GM10847 (cell line): ENCODE data around the gene PPP5C.

ENCODE experiments used
- POLR2A ChIP-seq: IDR thresholded peaks from 2 replicates; pipeline ENCODE4 v1.6.1; 2011; ENCODE audit not compliant: insufficient read length; ENCODE audit errors: extremely low read depth

Gene PPP5C

DNA sequence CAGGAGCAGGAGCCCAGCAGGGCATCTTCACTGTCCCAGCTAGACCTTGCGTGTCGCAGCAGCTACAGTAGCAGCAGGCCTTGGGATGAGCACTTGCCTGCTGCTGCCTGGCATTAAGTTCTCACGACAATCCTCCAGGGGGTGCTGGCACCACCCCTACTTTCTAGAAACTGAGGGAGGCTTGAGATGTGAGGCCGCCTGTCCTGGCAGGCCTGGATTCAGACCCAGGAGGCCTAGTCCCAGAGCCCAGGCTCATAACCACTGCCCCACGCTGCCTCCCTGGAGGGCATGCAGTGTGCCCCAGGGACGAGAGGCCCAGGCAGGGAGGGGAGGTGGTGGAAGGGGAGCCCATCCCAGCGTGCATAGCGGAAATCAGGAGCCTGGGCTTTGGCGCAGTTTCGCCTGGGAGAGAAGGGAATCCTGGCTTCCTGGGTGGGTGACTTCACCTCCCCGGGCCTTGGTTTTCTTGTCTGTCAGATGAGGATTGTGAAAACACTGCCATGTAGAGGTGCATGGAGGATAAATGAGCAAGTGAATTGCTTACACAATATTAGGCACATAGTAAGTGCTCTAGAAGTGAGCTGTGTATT is 26.1 kb downstream of the PPP5C start:
- no peak for TF ChIP-seq POLR2A

DNA sequence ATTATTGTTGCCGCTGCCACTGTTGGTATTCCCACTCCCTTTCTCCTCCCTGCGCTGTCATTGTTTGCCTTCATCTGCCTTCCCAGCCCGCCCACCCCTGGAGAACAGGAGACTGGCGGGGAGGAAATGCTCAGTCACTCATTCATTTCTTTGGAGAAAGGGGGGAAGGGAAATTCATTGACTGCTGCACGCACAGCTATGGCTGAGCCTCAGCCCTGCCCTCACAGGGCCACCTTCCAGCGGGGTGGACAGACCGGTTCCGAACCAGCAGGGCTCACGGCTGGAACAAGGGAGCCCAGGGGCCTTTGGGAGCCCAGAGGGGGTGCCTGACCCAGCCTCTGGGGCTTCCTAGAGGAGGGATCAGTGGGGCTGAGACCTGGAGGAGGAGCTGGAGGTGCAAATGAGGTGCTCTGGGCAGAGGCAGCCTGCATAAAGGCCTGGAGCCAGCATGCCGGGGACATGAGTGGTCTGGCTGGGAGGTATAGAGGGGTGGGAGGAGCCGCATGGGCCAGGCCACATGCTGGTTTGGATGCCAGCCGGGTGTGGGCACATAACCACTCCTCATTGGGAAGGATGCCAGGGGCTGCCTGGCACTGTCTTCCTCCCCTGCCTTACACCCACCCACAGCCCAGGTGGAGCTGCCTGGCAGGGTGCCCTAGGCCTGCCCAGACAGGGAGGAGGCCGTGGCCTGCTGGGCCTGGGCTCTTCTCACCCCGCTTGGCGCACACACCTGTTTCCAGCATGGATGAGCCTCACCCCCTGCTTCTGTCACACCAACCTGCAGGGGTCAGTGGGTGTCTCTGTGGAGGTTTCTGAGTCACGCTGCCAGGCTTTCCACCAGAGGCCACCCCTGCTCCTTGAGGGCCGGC is 26.8 kb downstream of the PPP5C start:
- TF ChIP-seq POLR2A, result no peak

DNA sequence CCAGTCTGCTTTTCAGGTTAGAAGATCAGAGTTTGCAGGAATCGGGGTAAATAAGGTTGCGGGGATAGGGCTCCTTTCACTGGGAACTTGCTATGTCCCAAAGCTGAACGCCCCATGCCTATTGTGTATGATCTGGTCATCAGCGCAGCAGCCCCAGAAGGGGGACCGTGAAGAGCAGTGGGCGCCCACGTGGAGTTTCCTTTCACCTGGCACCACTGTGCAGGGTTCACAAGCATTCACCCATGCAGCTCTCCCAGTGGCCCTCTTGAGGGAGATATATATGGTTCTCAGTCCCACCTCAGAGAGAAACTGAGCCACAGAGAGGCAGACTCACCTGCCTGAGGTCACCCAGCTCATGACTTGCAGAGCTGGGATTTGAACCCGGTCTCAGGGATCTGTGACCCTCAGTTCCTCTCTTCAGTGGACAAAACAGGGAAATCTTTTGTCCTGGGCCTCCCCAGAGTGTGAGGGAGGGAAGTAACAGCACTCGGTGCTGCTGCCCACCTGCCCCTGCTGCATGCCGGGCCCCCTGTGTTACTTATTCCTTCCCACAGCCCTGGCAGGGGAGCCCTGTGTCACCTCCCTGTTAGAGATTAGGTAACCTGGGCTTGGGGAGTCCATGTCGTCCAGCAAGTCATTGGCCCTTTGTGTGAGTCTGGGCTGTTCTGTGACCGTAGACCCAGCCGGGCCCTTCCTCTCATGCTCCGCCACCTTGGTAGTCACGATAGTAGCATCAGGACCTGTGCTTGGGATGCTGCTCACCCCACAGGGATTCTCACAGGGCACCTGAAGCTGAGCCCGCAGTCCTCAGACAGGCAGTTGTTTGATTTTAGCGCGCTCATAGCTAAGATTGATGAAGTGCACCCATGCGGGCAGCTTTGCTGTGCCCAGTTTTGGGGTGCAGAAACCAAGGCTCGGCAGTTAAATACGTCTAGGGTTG is 27.9 kb downstream of the PPP5C start:
- no peak for TF ChIP-seq POLR2A

DNA sequence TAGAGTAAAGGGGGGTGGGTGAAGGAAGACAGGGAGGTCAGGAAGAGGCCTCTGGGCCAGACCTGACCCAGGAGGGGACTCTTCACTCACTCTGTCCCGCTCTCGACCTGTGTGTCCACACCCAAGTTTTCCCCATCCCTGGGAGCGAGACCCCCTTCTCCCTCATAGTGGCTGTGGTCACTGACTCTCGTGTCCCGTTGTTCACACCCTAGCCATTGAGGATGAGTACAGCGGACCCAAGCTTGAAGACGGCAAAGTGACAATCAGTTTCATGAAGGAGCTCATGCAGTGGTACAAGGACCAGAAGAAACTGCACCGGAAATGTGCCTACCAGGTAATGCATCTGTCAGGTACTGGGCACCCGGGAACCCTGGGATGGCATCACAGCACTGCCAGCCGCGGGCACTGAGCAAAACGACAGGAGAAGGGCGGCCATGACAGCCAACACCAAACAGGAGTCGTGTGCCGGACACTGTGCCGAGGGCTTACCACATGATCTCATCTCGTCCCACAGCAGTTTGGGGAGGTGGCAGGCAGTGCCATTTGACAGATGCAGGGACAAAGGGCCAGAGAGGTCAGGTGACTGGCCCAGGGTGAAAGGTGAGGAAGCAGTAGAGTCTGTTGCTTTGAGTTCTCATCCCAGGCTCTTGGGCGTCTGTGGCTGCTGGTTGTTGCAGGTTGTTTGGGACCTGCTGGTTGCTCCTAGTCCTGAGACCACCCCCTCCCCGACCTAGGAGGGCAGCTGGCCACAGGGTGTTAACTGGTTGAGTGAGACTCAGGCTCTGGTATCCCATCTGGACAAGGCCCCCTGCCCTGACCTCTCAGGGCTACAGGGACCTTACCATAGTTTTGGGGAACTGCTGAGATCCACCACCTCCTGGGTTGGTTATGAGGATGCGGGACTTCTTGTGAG is 29.6 kb downstream of the PPP5C start:
- TF ChIP-seq POLR2A, result no peak

DNA sequence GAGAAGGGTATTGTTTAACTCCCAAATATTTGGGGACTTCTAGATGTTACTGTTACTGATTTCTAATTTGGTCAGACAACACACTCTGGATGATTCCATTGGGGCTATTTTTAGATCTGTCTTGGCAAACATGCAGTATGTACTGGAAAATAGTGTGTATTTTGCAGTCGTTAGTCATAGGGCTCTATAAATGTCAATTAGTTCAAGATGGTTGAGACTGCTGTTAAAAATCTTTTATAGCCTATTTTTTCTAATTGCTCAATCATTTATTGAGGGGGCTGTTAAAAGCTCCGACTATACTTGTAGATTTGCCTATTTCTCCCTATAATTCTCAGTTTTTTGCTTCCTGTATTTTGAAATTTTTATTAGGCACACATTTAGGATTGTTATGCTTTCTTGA is 31.4 kb downstream of the PPP5C start:
- no peak for TF ChIP-seq POLR2A

DNA sequence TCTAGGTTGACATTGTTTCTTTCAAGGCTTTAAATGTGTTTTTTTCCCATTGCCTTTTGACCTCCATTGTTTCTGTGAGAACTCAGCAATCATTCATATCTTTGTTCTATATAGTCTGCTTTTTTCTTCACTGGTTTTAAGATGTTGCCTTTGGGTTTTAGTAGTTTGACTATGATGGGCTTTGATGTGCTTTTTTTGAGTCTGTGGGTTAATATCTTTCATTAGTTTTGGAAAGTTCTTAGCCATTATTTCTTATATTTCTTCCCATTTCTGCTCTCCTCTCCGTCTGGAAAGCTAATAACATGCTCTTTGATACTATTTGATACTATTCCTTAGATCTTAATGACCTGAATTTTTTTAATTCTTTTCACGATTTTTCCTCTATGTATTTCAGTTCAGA is 33.8 kb downstream of the PPP5C start:
- TF ChIP-seq POLR2A, result no peak

DNA sequence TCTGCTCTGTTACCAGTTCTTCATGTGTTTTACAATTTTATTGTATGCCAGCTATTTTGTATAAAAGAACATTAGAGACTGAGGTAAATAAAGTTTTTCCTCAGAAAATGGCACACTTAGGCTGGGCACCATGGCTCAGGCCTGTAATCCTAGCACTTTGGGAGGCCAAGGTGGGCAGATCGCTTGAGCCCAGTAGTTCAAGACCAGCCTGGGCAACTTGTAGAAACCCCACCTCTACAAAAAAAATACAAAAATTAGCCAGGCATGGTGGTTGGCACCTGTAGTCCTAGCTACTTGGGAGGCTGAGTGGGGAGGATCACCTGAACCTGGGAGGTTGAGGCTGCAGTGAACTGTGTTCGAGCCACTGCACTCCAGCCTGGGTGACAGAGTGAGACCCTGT is 34.5 kb downstream of the PPP5C start:
- no peak for TF ChIP-seq POLR2A

DNA sequence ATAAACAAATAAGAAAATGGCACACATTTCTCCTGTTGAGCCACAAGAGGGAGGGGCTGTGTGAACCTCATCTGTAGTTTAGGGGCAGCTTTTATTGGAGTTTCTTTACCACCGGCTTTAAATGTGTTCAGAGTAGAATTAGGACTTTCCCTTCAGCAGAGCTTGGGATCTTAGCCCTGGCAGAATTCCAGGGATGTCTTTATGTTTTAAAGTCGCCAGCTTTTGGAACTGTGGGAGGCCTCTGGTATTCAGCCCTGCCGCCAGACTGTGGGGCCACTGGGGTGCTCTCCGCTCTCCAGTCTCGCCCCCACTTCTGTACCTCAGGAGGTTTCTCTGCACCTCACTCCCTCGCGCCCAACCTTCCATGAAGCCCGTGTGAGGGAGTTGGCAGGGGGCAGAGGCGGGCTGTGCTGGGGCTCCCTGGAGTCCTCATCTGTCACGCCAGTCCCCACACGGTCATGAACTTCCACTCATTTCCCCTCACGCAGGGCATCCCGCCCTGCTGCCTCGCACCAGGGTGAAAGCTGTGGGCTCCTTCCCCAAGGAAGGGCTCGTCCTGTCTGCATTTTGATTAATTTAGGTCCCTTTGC is 35.0 kb downstream of the PPP5C start:
- no peak for TF ChIP-seq POLR2A

DNA sequence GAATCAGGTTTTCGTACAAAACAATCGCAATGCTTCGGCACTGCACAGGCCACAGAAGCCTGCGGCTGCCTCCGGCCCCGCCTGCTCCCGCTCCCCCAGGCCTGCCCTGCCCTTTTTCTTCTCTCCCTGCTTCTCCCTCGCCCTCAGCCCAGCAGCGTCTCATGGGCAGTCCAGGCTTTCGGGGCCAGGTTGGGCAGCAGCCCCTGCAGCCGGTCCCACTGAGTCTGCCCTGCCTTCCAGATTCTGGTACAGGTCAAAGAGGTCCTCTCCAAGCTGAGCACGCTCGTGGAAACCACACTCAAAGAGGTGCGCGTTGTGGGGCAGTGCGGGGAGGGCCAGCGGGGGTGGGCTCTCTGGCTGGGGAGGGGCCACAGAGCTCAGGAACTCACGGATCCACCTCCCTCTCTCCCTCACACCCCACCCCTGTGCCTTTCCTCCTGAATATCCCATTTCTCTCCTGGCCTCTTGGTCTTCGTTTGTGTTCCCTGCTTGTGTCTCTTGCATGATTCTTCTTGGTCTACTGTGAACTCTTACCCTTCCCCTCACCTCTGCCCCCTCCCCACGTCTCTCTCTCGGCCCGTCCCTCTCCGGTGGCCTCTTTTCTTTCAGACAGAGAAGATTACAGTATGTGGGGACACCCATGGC is 36.4 kb downstream of the PPP5C start:
- no peak for TF ChIP-seq POLR2A

DNA sequence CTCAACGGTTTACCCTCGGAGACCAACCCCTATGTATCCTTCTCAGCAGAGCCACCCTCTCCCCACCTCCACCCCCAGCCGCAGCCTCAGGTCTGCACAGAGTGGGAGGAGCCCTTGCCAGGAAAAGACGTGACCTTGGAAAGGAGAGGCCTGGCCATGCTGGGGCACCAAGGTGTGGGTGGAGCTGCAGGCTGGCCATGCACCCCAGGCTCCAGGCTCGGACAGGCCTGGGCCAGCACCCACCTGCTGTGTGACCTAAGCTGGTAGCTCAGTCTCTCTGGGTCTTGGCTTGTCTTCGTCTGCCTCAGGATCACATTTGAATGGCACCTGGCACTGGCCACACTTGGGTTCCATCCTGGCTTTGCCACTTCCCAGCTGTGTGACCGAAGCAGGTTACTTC is 37.0 kb downstream of the PPP5C start:
- no peak for TF ChIP-seq POLR2A

DNA sequence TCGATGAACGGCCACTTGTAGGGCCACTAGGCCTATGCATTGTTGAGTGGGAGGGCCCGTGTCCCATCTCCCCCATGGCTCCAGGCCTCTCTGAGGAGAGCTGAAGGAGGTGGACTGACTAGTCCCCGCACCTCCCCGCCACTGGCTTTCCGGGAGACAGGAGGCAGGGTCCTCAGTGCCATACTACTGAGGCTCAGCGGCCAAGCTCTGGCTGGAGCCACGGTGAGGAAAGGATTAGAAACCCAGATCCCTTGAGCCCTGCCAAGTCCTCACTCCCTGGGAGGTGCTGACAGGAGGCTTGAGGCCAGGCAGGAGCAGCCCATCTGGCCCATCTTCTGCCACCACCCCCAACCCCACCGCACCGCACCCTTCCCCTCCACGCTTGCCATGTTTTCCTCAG is 37.5 kb downstream of the PPP5C start:
- TF ChIP-seq POLR2A, result no peak

DNA sequence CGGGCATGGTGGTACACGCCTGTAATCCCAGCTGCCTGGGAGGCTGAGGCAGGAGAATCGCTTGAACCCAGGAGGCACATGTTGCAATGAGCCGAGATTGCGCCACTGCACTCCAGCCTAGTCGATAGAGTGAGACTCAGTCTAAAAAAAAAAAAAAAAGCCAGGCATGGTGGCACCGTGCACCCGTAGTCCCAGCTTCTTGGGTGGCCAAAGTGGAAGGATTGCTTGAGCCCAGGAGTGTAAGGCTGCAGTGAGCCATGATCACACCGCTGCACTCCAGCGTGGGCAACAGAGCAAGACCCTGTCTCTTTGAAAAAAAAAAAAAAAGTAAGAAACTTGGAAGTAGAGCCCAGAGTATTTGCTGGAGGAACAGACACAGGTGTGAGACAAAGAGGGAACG is 38.7 kb downstream of the PPP5C start:
- no peak for TF ChIP-seq POLR2A

DNA sequence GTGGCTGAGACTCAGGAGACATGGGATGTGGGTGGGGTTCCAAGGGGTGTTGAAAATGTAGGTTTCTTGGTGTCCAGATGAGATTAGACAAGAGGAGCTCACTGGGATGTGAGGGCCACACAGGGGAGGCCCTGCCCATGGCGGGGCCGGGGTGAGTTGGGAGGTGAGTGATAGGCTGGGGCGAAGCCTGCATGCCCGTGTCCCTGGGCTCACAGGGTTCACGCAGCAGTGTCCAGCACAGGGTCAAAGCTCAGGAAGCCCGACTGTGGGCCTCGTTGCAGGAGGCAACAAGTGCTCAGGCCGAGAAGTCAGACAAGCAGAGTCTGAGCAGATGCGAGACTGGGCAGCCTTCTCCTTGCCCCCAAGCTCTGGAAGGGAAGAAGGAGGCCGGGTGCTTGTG is 39.3 kb downstream of the PPP5C start:
- no peak for TF ChIP-seq POLR2A
